Activated effector memory CD4-positive, alpha-beta T cell treated with Interleukin-2 at 50 U/mL for 16 hours (primary cell): Measurements from ENCODE around the gene ZNF273.
"Not testable (repeated sequence)": the region's sequence is repeated elsewhere in the genome, so short reads cannot be mapped to it uniquely, and the experiment has no call there.

Experiments
- DNase-seq: peaks from one replicate; pipeline ENCODE4 v3.0.0-alpha.2; 2020

ZNF273 gene

DNA sequence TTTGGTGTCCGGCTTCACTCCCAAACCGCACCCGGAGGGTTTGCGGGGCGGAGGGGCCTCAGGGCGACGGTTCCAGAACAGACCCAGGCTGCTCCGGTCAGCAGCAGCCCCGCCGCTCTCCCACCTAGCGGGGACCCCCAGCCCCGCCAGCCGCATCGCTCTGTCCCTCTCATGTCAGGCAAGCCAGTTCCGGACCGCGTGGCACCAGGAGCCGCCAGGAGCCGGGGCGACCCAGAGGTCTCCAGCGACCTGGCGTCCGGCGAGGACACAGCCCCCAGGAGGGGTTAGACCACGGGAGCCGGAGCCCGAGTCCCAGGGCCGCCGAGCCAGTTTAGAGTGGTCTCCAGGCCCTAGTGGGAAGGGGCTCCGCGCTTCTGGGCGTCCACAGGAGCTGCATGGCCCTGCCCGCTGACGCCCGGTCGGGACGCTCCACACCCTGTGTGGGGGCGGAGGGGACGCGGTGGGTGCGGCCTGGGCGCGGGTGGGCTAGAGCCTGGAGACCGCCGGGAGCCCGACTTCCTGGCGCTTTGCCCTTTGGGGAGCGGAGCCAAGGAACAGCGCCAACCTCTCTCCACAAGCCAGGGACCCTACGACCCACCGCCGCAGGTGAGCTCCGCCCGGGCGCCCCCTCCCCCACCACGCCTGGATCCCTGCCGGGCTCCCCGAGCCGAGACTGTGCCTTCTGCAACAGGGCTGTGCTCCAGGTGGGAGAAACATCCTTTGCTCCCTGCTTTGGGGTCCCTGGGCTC is 44.4 kb downstream of the ZNF273 start:
- no peak for DNase-seq

DNA sequence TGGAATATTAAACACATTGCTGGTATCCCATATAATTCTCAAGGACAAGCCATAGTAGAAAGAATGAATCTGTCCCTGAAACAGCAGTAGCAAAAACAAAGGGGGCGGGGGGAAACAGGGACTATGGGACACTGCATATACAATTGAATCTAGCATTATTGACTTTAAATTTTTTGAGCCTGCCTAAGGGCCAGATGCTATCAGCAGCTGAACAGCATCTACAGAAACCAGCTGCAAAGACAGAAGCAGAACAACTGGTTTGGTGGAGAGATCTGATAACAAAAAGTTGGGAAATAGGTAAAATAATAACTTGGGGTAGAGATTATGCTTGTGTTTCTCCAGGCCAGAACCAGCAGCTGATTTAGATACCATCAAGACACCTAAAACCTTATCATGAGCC is 45.7 kb downstream of the ZNF273 start:
- not testable (repeated sequence) for DNase-seq

DNA sequence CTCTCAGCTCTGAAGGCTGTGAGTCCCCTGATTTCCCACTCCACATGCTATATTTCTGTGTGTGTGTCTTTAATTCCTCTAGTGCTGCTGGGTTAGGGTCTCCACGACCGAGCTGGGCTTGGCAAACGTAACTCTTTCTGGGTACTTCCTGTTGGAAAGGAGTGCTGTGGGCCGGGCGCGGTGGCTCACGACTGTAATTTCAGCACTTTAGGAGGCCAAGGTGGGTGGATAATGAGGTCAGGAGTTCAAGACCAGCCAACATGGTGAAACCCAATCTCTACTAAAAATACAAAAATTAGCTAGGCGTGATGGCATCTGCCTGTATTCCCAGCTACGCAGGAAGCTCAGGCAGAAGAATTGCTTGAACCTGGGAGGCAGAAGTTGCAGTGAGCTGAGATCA is 47.6 kb downstream of the ZNF273 start:
- DNase-seq, result not testable (repeated sequence)

- DNase-seq, result no peak
These were observed 48.3 kb downstream of the ZNF273 start for GRCh38 chr7:64951250-64951848.

DNA sequence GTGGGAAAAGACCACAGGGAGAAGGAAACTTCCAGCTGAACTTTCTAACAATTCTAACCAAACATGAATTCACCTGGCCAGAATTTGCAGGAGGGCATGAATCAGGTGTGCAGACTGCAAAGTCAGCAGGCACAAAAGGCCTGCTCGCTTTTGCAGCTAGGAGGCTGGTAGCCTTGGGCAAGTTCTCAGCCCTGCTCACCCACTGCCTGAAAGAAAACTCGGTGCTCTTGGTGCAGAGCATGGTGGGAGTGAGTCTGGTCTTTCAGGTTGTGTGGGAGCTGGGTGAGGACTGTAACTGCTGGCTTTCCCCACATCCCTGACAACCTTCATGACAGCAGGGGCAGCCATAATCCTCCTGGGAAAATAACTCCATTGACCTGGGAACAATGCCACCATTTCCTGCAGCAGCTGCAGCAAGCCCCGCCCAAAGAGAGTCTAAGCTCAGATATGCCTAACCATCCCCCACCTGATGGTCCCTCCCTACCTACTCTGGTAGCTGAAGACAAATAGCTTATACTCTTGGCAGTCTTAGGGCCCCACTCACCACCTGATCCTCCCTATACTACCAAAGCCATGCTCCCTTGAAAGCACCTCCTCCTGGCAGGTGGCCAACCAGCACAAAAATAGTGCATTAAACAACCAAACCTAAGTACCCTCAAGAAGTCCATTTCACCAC is 56.1 kb downstream of the ZNF273 start:
- no peak for DNase-seq

DNA sequence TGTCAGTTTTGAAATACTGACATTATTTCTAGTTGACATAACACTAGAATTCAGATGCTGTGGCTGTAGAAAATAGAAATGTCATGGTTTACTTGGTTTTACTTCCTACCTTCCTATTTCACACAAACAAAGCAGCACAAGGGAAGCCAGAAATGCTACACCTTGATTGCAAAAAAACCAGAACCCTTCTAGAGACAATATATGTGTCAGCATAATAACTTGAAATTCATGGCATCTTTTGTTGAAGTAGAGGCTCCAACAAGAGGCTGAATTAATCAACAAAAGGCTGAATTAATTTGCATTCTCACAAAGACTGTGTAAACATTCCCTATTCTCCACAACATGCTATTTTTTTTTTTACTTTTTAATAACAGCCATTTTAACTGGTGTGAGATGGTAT is 62.5 kb downstream of the ZNF273 start:
- no peak for DNase-seq

DNA sequence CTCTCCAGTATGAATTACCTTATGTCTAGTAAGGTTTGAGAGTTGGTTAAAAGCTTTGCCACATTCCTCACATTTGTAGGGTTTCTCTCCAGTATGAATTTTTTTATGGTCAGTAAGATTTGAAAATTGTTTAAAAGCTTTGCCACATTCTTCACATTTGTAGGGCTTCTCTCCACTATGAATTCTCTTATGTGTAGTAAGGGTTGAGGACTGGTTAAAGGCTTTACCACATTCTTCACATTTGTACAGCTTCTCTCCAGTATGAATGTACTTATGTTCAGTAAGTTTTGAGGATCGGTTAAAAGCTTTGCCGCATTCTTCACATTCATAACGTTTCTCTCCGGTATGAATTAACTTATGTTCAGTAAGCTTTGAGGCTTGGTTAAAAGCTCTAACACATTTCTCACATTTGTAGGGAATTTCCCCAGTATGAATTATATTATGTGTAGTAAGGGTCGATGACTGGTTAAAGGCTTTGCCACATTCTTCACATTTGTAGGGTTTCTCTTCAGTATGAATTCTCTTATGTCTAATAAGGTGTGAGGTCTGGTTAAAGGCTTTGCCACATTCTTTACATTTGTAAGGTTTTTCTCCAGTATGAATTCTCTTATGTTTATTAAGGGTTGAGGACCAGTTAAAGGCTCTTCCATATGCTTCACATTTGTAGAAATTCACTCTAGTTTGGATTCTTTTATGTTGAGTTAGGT is 75.6 kb downstream of the ZNF273 start:
- no peak for DNase-seq
